AG08395 (cell line): ENCODE measurements around the gene RXFP4.
"Not testable (repeated sequence)": the region's sequence is repeated elsewhere in the genome, so short reads cannot be mapped to it uniquely, and the experiment has no call there.

Experiments used
- DNase-seq: peaks from one replicate; pipeline ENCODE4 v3.0.0; 2012; ENCODE audit warnings: mixed read lengths, low spot score

The RXFP4 gene

DNA sequence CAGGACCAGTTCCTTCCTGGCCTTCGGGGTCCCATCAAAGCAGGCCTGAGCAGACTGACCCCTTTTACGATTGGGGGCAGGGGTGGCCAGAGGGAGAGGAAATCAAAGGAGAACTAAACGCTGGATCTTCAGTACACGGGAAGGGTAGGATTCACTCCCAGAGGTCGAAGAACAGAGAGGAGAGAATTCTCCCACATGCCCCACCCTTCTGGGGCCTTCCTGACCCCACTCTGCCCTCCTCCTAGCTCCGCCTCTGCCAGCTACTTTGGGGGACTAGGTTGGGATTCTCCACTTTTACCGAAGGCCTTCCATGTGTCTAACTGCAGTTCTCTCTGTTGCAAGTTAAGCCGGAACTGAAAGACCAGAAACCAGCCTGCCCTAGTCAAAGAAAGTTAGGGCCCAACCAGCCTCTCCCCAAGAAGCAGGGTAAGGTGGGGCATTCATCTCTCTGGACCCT, 37.6 kb downstream of the RXFP4 start:
- no peak for DNase-seq

GRCh38 chr1:155979597-155980343, 38.3 kb downstream of the RXFP4 start:
- no peak for DNase-seq

- DNase-seq: peak; percentile 72
Measured at GRCh38 chr1:155981266-155982088, 40.0 kb downstream of the RXFP4 start.

GRCh38 chr1:155982106-155982505, 40.7 kb downstream of the RXFP4 start:
- DNase-seq: no peak

- peak; percentile 89 for DNase-seq
Measured at GRCh38 chr1:155983191-155984024, 42.0 kb downstream of the RXFP4 start.

DNA sequence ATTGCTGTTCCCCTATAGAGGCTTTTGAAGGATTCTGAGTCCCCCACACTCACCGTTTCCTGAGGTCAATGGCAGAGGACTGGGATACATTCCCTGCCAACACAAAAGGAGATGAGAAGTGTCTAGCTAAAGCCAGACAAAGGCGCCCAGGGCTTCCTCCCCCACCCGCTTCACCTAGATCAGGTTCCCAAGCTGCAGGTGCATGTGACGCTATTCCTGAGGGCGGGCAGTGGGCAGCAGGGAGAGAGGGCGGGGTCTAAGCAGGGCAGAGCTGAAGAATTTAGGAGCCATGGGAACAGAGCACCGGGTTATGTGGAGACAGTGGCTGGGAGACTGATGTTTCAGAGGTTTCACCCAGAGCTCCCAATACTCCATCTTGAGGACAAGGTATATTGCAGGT, 42.9 kb downstream of the RXFP4 start:
- no peak for DNase-seq

DNA sequence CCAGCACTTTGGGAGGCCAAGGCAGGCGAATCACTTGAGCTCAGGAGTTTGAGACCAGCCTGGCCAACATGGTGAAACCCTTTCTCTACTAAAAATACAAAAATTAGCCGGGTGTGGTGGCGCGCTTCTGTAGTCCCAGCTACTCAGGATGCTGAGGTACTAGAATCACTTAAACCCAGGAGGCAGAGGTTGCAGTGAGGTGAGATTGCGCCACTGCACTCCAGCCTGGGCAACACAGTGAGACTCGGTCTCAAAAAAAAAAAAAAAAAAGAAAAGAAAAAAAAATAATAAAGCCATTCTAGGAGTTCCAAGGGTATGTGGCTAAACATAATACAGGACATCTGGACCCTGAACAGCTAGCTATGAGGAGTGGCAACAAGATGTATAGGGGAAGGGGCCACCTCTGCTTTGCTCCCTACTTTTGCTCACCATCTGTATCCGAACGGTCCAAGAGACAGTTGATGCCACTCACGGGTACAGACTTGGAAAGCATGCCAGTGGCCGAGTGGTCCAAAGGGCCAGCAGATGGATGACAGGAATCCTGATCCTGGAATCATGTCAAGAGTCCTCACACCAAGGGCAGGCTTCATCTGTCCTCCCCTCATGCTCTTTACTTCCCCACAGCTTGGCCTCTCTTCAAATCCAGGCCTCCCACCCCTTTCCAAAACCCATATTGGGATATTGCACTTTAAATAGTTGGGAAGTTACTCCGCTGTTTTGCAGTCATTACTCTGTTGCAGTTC, 43.6 kb downstream of the RXFP4 start:
- not testable (repeated sequence) for DNase-seq

GRCh38 chr1:155989242-155990004, 48.0 kb downstream of the RXFP4 start:
- DNase-seq: peak; percentile 78

- no peak for DNase-seq
Measured at GRCh38 chr1:155990005-155990739, 48.7 kb downstream of the RXFP4 start.
